Ovary (tissue), 3 donors: ENCODE data around the gene IFI30.

ENCODE experiments used
- EP300 ChIP-seq: sonication (generic); formaldehyde crosslinking; IDR thresholded peaks from one replicate; pipeline ENCODE4 v1.6.1; 2017; ENCODE audit warnings: antibody characterized with exemption
- POLR2A ChIP-seq: fragments of 450-650 bp; IDR thresholded peaks from one replicate; pipeline ENCODE4 v1.6.1; 2017; ENCODE audit warnings: antibody characterized with exemption, mild to moderate bottlenecking, moderate library complexity
- TF ChIP-seq, protein P1 (sequence below), 3 donors: fragments of 450-650 bp in 2 of 3; fragments of 200-600 bp in 1 of 3; IDR thresholded peaks; one replicate each; pipeline versions ENCODE4 v1.5.1 to v1.8.0; 2016 to 2022; ENCODE audit warnings: antibody characterized with exemption in 3 of 3, mild to moderate bottlenecking in 1 of 3
- donor health status: DM: no; HTN: no; CAD: no.

DNA sequence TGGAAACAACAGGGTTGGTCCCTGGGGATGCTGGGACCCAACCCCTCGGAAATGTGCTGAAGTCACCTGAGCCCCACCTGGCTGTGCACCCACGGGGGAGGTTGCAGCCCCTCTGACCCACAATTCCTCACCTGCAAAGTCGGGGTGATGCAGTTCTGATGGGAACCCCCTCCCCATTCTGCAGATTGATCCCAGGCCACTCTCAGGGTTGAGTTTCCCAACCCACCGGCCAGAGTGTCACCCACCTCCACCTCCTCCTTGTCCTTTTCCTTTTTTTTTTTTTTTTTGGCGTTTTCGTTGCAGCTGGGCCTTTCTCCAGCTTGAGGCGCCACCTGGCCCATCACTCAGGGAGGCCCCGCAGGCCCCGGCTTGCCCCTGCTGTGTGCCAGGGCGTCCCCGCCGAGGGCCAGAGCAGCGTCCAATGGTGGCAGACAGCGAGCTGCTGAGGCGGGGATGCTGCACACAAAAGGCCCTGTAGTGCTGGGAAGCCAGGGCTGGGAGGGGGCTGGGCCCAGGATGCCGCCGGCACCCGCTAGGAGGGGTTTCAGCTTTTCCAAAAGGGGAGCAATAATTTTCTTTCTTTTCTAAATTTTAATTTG lies 16.0 kb upstream of the IFI30 start:
- TF ChIP-seq, protein P1, sequence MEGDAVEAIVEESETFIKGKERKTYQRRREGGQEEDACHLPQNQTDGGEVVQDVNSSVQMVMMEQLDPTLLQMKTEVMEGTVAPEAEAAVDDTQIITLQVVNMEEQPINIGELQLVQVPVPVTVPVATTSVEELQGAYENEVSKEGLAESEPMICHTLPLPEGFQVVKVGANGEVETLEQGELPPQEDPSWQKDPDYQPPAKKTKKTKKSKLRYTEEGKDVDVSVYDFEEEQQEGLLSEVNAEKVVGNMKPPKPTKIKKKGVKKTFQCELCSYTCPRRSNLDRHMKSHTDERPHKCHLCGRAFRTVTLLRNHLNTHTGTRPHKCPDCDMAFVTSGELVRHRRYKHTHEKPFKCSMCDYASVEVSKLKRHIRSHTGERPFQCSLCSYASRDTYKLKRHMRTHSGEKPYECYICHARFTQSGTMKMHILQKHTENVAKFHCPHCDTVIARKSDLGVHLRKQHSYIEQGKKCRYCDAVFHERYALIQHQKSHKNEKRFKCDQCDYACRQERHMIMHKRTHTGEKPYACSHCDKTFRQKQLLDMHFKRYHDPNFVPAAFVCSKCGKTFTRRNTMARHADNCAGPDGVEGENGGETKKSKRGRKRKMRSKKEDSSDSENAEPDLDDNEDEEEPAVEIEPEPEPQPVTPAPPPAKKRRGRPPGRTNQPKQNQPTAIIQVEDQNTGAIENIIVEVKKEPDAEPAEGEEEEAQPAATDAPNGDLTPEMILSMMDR (IDR thresholded peaks at IDR 0.05): no peak
- TF ChIP-seq POLR2A (no peak), EP300 (no peak)
